Urinary bladder (tissue), 4 donors: ENCODE measurements around the gene SRGAP2C. TPM values are rescaled to one million over a fixed set of nuclear protein-coding genes. Genes with fewer than 3 reads are reported as not detected.
"Not testable (repeated sequence)": the region's sequence is repeated elsewhere in the genome, so short reads cannot be mapped to it uniquely, and the experiment has no call there.

Experiments used
- DNase-seq: peaks from one replicate; pipeline ENCODE4 v3.0.0-alpha.2; 2015; ENCODE audit errors: extremely low spot score
- H3K27ac ChIP-seq: one replicate; pipeline ENCODE4 v1.5.1; 2013; ENCODE audit warnings: low read depth, mild to moderate bottlenecking, moderate library complexity
- H3K36me3 ChIP-seq: one replicate; pipeline ENCODE4 v1.6.1; 2013; ENCODE audit warnings: mild to moderate bottlenecking, moderate library complexity; ENCODE audit not compliant: insufficient read depth
- H3K4me1 ChIP-seq: one replicate; pipeline ENCODE4 v1.6.1; 2013; ENCODE audit warnings: mild to moderate bottlenecking, moderate library complexity; ENCODE audit not compliant: insufficient read depth
- H3K4me3 ChIP-seq: one replicate; pipeline ENCODE4 v1.5.1; 2013; ENCODE audit warnings: low read depth, low read length
- WGBS: extraction: QIAGEN DNeasy Blood & Tissue Kit; methylation state at CpG from one replicate; pipeline ENCODE4 v1.1.7; 2013; 5-methylcytosine and 5-hydroxymethylcytosine counted together
- polyA plus RNA-seq: library from polyadenylated mRNA; stranded (reverse); fragments of 200-250 nt; gene quantifications from one replicate; pipeline ENCODE4 v1.2.3, GENCODE V29; 2013
- total RNA-seq: library from RNA; depleted of rRNA; stranded (reverse); fragments of >200 nt; gene quantifications from one replicate; pipeline ENCODE4 v1.2.3, GENCODE V29; 2014
- donor health status: healthy with polysubstance abuse.
- donor health status: healthy.

The SRGAP2C gene
- total and polyA plus RNA-seq, 2 donors = 10.0 to 26.8 TPM

DNA sequence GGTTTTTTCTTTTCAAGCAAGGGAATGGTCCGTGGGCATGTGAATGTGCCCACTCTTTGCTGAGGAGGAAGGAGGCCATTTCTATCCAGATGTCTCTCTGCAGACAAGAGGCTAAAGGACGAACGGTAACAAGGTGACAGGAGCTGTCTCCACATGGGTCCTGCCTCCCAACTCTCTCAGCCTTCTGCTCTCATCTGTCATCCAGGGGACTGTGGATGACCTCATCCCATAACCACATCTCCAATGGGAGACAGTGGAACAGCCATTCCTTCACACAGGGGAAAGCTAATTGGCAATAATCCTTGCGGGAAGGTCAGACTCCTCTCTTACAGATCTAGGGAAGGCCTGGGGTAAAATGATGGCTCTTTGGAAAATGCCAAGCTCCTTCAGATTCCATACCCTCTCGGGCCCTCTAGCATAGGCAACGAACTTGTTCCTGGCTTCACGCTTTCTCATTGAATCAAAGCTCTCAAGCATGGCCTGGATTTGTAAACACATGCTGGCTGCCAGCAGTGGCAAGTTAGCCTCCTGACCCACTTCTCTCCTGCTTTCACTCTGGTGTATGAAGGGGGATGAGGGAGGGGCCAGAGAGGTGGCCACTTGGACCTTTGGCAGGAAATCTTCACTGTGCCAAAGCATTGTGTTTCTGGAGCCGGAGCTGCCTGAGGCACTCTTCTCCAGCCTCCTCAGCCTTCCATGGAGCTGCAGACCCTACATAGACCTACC is 201.0 kb downstream of the SRGAP2C start:
- not testable (repeated sequence) for H3K4me1 ChIP-seq, DNase-seq, H3K27ac ChIP-seq, H3K36me3 ChIP-seq, H3K4me3 ChIP-seq
- WGBS = 68% methylated on average over 6 of the region's 8 CpGs

DNA sequence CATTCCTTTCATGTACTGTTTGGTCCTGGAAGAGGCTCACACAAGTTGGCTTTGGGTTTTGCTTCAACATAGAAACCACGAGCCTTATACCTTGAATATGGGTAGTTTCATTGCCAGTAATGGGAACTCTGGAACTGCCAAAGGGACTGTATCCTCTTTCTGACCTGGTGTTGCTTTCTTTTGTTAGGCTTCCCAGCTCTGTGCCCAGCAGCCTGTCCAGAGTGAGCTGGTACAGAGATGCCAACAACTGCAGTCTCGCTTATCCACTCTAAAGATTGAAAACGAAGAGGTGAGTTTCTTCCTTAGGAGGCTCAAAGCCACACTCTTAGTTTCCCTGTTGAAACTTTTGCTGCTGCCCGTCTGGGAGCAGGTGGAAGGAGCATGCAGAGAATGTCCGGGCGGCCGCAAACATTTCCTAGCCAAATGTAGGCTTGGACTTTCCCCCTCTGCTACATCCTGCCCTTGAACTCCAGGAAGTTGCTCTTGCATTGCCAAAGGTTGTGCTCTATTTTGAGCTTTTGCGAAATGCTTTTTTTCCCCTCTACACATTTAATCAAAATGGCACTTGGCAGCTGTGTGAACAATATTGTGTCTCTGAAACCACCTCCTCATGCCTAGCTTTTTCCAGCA is 201.7 kb downstream of the SRGAP2C start:
- not testable (repeated sequence) for H3K4me1 ChIP-seq, DNase-seq, H3K36me3 ChIP-seq, H3K27ac ChIP-seq, H3K4me3 ChIP-seq
- WGBS = no CpG with 5 or more reads among the region's 8 CpGs

DNA sequence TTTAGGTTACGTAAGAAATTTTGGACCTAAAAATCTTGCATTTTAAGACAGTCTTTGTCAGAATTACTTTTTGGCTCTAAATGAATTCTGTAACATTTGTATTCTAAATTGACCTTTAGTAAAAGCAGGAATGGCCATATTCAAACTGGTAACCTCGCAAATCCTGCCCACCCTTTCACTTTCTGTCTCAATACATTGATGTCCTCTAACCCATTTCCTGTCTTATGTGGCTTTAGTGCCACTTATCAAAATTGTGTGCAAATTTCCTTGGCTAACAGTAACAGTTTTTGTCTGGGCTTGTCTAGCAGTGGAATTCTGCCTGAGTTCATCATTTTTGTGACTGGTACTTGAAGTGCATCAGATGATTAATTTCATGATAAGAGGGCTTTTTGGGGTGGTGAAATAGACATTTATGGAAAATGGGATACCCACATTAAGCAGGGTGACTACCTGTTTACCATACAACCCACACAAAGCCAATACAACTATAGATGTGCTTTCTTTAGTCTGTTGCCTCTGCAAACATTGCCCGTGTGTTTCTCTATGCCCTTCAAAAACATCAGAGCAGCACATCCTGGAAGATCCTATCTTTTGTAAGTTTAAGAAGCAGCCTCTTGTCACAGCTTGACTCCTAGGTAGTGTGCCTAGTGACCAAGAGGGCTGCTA is 205.3 kb downstream of the SRGAP2C start:
- H3K36me3 ChIP-seq, DNase-seq, H3K4me3 ChIP-seq, H3K27ac ChIP-seq, H3K4me1 ChIP-seq: not testable (repeated sequence)
- WGBS = no CpG with 5 or more reads among the region's 3 CpGs

DNA sequence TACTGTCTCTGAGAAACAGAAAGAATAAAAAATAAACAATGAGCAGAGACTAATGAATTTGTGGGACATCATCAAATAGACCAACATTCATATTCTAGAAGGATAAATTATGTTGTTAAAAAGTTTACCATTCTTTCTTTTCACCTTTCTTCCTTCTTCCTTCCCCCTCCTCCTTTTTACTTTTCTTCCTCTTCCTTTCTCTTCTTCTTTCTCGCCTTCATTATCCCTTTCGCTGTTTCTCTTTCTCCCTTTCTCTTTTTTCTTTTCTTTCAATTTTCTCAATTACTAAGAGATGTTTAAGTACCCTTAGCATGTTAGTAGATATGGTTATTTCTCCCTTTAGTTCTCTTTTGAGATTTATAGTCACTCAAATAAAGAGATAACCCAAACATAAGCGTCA is 207.4 kb downstream of the SRGAP2C start:
- H3K4me1 ChIP-seq, H3K27ac ChIP-seq, H3K4me3 ChIP-seq, DNase-seq, H3K36me3 ChIP-seq: not testable (repeated sequence)
- 89% methylated on average over 3 of the region's 3 CpGs for WGBS

DNA sequence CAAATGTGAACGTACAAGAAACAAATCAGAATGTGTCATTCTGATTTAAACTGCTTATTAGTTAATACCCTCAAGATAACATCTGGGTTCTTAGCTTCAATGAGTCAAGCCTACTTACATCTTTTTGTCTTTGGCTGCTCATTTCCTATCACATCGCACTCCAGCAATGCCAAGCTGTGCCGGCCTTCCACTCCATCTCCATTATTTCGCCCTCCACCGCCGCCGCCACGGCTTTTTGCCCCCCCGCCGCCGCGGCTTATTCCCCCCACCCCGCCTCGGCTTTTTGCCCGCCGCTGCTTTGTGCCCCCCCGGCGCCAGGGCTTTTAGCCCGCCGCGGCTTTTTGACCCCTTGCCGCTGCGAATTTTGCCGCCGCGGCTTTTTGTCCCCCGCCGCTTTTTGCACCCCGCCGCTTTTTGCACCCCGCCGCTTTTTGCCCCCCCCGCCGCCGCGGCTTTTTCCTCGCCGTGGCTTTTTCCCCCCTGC is 211.0 kb downstream of the SRGAP2C start:
- DNase-seq = not testable (repeated sequence)

DNA sequence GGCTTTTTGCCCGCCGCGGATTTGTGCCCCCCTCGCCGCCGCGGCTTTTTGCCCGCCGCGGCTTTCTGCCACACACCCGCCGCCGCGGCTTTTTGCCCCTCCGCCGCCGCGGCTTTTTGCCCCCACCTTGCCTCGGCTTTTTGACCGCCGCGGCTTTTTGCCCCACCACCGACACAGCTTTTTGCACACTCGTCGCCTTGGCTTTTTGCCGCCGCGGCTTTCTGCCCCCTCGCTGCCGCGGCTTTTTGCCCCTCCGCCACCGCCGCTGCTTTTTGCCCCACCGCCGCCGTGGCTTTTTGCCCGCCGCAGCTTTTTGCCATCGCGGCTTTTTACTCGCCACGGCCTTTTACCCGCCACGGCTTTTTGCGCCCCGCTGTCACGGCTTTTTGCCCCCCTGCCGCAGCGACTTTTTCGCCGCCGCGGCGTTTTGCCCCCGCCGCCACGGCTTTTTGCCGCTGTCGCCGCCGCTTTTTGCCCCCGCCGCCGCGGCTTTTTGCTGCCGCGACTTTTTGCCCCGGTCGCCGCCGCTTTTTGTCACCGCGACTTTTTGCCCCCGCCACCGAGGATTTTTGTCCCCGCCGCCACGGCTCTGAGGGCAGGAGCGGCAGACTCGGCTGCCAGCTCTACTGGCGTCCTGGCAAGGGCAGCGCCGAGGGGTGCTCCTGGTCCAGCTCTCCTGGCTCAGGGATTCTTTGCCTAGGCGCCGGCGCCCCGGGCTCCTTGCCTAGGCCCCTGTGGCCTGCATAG is 211.7 kb downstream of the SRGAP2C start:
- not testable (repeated sequence) for DNase-seq, H3K27ac ChIP-seq

More for the DNA sequence above, 211.0 kb downstream of the SRGAP2C start:
- H3K4me1 ChIP-seq, H3K27ac ChIP-seq, H3K36me3 ChIP-seq, H3K4me3 ChIP-seq: not testable (repeated sequence)
- 3% methylated on average over 38 of the region's 38 CpGs for WGBS

DNA sequence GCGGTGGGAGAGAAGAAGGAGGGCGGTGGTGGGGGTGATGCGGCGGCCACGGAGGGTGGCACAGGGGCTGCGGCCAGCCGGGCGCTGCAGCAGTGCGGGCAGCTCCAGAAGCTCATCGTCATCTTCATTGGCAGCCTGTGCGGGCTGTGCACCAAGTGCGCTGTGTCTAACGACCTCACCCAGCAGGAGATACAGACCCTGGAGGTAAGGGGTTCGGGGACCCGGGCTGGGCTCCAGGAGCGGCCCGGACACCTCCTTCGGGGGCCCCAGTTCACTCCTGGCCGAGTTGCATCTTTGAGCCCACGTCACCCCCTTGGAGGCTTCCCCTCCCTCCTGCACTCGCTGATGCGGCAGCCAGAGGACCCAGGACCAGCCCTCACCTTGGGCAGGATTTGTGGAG is 212.3 kb downstream of the SRGAP2C start:
- not testable (repeated sequence) for H3K27ac ChIP-seq, DNase-seq, H3K36me3 ChIP-seq, H3K4me1 ChIP-seq
- 20% methylated on average over 17 of the region's 22 CpGs for WGBS
- H3K4me3 ChIP-seq = peak overlapping the region; percentile 40

More for the DNA sequence above, 211.7 kb downstream of the SRGAP2C start:
- 3% methylated on average over 77 of the region's 88 CpGs for WGBS
- H3K4me1 ChIP-seq, H3K36me3 ChIP-seq: not testable (repeated sequence)
- peak overlapping the region; percentile 40 for H3K4me3 ChIP-seq

DNA sequence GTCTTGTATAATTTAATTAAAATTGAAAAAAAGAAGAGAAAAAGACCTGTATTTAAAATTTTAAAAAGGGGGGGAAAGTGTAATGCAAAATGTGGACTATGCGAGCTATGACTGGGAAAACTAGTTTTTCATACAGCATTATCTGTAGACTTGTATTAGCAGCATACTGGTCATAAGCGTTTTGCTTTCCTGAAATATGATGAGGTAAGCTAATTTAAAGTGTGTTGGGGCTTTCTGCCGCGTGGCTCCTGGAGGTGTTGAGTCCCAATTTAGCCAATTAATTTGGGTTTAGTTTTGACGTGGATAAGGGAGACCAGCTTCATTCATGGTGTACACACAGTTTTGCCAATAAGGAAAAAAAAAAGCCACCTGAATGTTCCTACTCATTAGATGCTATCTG is 214.4 kb downstream of the SRGAP2C start:
- 86% methylated on average over 5 of the region's 5 CpGs for WGBS
- not testable (repeated sequence) for H3K36me3 ChIP-seq, H3K4me1 ChIP-seq, DNase-seq, H3K27ac ChIP-seq, H3K4me3 ChIP-seq

DNA sequence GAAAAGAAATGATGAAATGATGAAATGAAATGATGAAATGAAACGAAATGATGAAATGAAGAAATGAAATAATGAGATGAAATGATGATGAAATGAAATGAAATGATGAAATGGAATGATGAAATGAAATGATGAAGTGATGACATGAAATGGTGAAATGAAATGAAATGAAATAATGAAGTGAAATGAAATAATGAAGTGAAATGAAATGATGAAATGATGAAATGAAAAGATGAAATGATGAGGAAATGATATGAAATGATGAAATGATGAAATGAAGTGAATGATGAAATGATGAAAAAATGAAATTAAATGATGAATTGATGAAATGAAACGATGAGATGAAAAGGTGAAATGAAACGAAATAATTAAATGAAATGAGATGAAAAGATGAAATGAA is 215.3 kb downstream of the SRGAP2C start:
- H3K4me1 ChIP-seq, H3K27ac ChIP-seq, H3K36me3 ChIP-seq, H3K4me3 ChIP-seq, DNase-seq: not testable (repeated sequence)
- WGBS = 95% methylated on average over 3 of the region's 3 CpGs

DNA sequence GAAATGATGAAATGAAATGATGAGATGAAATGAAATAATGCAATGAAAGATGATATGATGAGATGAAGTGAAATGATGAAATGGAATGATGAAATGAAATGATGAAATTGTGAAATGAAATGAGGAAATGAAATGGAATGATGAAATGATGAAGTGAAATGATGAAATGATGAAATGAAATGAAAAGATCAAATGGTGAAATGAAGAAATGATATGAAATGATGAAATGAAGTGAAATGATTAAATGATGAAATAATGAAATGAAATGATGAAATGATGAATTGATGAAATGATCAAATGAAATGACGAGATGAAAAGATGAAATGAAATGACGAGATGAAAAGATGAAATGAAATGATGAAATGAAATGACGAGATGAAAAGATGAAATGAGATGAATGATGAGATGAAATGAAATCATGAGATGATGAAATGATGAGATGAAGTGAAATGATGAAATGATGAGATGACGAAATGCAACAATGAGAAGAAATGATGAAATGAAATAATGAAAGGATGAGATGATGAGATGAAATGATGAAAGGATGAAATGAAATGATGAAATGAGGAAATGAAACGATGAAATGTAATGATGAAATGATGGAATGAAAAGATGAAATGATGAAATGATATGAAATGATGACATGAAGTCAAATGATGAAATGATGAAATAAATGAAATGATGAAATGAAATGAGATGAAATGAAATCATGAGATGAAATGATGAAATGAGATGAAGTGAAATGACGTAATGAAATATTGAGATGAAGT is 216.0 kb downstream of the SRGAP2C start:
- not testable (repeated sequence) for H3K36me3 ChIP-seq, H3K4me1 ChIP-seq, DNase-seq, H3K27ac ChIP-seq, H3K4me3 ChIP-seq
- WGBS = 88% methylated on average over 6 of the region's 6 CpGs

DNA sequence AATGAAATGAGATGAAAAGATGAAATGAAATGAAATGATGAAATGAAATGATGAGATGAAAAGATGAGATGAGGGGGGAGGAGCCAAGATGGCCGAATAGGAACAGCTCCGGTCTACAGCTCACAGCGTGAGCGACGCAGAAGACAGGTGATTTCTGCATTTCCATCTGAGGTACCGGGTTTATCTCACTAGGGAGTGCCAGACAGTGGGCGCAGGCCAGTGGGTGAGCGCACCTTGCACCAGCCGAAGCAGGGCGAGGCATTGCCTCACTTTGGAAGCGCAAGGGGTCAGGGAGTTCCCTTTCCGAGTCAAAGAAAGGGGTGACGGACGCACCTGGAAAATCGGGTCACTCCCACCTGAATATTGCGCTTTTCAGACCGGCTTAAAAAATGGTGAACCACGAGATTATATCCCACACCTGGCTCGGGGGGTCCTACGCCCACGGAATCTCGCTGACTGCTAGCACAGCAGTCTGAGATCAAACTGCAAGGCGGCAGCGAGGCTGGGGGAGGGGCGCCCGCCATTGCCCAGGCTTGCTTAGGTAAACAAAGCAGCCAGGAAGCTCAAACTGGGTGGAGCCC is 216.7 kb downstream of the SRGAP2C start:
- H3K27ac ChIP-seq, H3K36me3 ChIP-seq, H3K4me1 ChIP-seq, DNase-seq, H3K4me3 ChIP-seq: not testable (repeated sequence)
- WGBS = 67% methylated on average over 22 of the region's 26 CpGs

DNA sequence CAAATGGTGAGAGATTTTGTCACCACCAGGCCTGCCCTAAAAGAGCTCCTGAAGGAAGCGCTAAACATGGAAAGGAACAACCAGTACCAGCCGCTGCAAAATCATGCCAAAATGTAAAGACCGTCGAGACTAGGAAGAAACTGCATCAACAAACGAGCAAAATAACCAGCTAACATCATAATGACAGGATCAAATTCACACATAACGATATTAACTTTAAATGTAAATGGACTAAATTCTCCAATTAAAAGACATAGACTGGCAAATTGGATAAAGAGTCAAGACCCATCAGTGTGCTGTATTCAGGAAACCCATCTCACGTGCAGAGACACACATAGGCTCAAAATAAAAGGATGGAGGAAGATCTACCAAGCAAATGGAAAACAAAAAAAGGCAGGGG is 218.5 kb downstream of the SRGAP2C start:
- not testable (repeated sequence) for H3K4me3 ChIP-seq, H3K27ac ChIP-seq, DNase-seq, H3K4me1 ChIP-seq, H3K36me3 ChIP-seq
- 98% methylated on average over 6 of the region's 7 CpGs for WGBS
